ENCODE data around the gene CHRNB1.

DNA sequence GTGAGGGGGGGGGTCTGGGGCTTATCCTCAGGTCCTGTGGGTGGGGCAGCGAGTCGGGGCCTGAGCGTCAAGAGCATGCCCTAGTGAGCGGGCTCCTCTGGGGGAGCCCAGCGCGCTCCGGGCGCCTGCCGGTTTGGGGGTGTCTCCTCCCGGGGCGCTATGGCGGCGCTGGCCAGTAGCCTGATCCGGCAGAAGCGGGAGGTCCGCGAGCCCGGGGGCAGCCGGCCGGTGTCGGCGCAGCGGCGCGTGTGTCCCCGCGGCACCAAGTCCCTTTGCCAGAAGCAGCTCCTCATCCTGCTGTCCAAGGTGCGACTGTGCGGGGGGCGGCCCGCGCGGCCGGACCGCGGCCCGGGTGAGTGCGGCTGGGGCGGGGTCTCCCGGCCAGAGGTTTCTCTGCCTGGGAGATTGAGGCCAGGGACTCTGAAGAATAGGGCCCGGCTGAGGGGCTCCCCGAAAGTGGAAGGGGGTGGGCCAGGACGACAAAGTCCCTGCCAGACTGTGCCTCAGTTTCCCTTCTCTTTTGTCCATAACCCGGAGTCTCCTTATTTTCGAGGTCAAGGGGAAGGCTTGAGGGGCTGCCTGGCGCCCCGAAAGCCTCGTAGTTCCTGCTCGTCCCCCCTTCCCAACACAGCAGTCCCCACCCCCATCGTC, 5.3 kb upstream of the CHRNB1 start, which contains the start of gene FGF11:
- TF ChIP-seq, protein P1, sequence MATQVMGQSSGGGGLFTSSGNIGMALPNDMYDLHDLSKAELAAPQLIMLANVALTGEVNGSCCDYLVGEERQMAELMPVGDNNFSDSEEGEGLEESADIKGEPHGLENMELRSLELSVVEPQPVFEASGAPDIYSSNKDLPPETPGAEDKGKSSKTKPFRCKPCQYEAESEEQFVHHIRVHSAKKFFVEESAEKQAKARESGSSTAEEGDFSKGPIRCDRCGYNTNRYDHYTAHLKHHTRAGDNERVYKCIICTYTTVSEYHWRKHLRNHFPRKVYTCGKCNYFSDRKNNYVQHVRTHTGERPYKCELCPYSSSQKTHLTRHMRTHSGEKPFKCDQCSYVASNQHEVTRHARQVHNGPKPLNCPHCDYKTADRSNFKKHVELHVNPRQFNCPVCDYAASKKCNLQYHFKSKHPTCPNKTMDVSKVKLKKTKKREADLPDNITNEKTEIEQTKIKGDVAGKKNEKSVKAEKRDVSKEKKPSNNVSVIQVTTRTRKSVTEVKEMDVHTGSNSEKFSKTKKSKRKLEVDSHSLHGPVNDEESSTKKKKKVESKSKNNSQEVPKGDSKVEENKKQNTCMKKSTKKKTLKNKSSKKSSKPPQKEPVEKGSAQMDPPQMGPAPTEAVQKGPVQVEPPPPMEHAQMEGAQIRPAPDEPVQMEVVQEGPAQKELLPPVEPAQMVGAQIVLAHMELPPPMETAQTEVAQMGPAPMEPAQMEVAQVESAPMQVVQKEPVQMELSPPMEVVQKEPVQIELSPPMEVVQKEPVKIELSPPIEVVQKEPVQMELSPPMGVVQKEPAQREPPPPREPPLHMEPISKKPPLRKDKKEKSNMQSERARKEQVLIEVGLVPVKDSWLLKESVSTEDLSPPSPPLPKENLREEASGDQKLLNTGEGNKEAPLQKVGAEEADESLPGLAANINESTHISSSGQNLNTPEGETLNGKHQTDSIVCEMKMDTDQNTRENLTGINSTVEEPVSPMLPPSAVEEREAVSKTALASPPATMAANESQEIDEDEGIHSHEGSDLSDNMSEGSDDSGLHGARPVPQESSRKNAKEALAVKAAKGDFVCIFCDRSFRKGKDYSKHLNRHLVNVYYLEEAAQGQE (IDR thresholded peaks at IDR 0.05; ENCODE audit: unreplicated experiment): no peak
- TF ChIP-seq, protein P2, sequence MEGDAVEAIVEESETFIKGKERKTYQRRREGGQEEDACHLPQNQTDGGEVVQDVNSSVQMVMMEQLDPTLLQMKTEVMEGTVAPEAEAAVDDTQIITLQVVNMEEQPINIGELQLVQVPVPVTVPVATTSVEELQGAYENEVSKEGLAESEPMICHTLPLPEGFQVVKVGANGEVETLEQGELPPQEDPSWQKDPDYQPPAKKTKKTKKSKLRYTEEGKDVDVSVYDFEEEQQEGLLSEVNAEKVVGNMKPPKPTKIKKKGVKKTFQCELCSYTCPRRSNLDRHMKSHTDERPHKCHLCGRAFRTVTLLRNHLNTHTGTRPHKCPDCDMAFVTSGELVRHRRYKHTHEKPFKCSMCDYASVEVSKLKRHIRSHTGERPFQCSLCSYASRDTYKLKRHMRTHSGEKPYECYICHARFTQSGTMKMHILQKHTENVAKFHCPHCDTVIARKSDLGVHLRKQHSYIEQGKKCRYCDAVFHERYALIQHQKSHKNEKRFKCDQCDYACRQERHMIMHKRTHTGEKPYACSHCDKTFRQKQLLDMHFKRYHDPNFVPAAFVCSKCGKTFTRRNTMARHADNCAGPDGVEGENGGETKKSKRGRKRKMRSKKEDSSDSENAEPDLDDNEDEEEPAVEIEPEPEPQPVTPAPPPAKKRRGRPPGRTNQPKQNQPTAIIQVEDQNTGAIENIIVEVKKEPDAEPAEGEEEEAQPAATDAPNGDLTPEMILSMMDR (conservative IDR thresholded peaks at IDR 0.05; ENCODE audit: low read depth in 2 of 2): no peak
- TF ChIP-seq STAT1 (IDR thresholded peaks at IDR 0.05; ENCODE audit: unreplicated experiment): no peak
- TF ChIP-seq EZH2 (IDR thresholded peaks at IDR 0.05; ENCODE audit: low read depth, unreplicated experiment): no peak
- TF ChIP-seq EZH2phosphoT487 (IDR thresholded peaks at IDR 0.05; ENCODE audit: unreplicated experiment): no peak
- TF ChIP-seq POLR2AphosphoS5 (IDR thresholded peaks at IDR 0.05; ENCODE audit: low read depth): no peak
- no peak for TF ChIP-seq CREB1 (CRISPR knock-in tag; IDR thresholded peaks at IDR 0.05; ENCODE audit: low read depth)
- TF ChIP-seq ZNF114 (CRISPR knock-in tag; IDR thresholded peaks at IDR 0.05): no peak
- no peak for TF ChIP-seq JUNB (IDR thresholded peaks at IDR 0.05; ENCODE audit: unreplicated experiment)

All from GM23338 (cell line).